HPDE6-E6E7 (cell line): ENCODE data around the gene CDC20.
"Not testable (repeated sequence)": the region's sequence is repeated elsewhere in the genome, so short reads cannot be mapped to it uniquely, and the experiment has no call there.

Experiments used
- DNase-seq: peaks from one replicate; pipeline ENCODE4 v3.0.0; 2011; ENCODE audit warnings: missing footprints; ENCODE audit errors: extremely low spot score

CDC20 gene

DNA sequence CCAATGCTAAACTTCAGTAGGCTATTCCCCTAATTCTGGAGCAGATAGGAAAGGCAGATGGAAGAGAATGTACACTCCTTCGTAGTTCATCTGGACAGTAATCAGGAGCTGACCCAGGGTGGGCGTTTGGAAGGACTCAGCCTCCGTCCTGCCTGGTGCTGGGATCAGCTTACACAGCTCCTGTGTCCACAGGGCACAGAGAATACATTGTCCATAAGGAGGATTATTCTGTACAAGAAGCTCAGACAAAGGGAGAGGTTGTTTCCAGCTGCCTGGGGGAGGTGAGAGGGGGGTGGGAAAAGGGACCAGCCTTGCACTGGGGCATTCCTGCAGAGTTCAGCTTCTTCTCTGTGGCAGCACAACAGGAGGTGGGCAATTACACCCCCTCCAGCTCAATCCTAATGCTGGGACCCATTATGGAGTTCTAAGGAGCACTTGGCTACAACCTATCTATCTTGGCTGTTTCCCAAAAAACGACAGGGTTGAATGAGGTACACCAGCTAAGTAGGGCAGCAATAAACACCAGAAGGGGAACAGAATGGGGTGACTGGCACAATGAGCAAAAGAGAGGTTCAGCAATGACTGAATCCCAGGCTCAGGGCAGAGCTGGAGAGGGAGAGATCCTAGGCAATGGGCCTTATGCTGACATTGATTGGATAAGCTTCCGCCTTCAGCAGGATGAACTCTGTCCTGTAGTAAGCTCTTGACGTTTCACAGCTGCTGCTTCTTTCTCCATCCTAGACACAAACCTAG, 23.4 kb downstream of the CDC20 start:
- no peak for DNase-seq

DNA sequence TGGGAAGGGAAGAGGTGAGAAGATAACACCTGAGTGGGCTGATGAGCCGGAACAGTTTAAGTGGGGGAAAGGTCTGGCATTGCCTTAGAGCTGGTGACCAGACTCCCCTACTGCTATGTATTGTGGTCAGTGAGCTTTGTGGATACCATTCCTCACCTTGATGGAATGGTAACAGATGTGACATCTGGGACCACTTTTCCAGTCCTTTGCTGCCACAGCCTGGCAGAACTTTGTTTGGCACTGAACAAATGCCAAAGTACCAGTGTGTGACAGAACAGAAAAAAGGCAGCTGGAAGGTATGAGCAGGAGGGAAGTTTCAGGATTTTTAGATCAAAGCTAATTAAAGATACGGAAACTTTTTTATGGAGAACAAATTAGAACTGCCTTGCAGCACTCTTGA, 24.7 kb downstream of the CDC20 start:
- DNase-seq = no peak

DNA sequence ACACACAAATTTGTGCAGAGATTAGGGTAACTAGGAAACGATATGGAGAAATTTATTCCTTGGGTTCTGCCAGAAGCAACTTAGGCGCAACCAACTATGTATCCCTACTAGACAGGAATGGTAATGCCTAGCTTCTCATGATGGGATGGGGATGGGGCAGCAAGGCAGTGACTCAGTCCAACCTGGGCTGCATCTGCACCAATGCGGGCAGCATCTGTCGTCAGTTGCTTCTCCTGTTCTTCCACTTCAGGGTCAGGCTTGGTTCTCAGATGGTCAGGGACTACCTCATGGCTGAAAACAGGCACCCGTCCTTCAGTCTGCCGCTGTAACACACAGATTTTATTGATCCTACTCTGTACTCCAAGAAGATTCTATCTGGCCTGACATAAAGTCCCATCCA, 27.9 kb downstream of the CDC20 start:
- no peak for DNase-seq

DNA sequence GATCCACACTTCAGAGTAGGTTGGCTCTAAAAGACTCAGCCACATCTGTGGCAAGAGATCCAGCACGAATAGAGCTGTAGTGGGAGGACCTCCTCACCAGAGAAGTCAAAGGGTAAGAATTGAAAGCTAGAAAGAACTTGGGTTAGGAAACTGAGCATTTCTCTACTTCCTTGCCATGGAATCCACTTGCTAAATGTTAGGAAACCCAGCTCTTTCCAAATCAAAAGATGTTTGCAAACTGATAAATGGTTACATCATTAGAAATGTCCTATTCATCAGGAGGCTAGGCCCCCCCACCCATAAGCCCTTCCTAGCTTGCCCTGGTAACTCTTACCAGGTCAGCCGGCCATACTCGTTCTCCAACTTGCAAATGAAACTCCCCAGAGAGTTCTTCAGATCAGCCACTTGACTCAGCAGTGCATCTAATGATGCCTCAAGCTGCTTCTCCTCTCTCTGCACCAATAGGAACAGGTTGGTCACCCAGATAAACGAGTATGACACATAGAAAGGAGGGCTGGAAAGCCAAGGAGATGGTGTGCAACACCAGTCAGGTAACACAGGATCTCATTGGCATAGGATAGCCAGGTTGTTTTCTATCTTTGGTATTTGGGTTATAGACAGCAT, 29.3 kb downstream of the CDC20 start:
- no peak for DNase-seq

DNA sequence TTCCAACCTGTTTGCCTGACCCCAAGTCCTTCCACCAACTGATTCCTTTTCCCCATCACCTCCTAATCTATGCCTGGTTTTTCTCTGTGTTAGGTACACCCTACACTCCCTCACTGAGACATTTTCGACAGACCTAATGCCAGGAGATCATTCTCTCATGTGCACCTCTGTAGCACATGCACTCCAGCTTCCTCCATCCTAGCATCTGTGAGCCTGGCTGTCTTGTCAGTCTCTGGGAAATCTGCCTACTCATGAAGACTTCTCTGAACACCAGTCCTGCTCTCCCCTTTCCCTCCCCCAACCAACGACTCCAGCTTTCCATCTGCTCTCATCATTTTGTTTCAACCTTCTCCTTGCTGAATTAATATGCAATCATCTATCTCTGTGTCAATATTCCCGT, 29.8 kb downstream of the CDC20 start:
- DNase-seq = no peak

DNA sequence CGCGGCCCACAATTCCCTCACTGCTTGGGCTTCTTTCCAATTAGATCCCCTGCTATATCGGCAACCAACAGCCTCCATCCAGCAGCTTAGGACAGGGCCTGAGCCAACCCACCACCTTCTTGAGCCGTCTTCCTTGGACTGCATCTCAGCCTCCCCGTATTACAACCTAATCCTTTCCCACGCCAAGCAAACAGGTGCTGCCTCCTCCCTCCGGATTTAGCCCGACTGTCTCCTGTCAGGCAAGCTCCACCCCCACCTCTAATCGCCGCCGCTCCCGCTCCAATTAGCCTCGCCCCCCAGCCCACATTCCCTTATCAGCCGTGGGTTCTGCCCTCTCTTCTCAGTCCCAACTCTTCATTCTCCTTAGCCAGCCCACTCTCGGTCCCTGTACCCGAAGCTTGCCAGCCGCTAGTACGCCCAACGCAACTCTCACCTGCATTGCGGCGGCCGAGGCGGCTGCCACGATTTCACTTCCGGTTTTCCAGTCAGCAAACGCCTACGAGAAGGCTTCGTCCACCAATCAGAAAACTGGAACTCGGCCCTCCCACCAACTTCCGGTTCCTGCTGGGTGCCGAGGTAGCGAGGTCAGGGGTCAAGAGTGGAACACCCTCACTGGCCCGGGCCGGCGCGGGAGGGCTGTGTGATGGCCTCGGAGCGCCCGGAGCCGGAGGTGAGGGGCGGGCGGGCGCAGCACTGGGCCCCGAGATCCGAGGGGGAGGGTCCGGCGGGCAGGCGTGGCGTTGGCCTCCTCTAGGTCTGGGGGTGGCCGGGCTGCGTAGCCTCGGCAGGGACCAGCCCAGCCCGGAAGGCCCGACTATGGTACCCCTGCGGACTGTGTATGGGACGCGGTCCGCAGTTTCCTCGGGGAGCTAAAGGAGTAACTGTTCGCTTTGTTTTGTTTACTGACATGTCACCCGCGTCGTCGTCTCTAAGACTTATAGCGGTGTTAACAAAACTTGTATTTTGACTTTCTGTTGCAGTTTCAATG, 30.8 kb downstream of the CDC20 start, which contains the start of the genes MED8 and SZT2:
Gene MED8, minus strand, starts transcription at position 475 of the 988 bp plus-strand sequence. Its CDS starts 36 bp downstream, at position 439.
Gene SZT2, plus strand, starts transcription at position 574 of the 988 bp plus-strand sequence. Its CDS starts 70 bp downstream, at position 644.
- DNase-seq = peak; percentile 92

DNA sequence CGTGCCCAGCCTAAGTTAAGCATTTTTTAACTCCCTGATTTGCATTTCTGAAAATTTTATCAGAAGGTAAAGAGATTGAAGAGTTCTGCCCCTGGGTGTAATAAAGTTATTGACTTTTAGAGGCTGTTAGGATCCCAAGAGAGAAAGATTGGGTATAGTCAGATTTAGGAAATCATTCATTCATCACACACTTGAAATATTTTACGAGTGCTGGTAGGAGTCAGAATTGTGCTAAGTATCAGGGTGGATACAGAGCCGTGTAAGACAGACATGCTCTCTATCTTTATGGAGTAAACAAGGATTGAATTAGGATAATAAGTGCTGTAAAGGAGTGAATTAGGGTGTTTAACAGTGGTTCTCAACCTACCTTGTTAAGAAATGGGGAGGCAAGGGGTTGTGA, 33.9 kb downstream of the CDC20 start:
- DNase-seq = no peak

DNA sequence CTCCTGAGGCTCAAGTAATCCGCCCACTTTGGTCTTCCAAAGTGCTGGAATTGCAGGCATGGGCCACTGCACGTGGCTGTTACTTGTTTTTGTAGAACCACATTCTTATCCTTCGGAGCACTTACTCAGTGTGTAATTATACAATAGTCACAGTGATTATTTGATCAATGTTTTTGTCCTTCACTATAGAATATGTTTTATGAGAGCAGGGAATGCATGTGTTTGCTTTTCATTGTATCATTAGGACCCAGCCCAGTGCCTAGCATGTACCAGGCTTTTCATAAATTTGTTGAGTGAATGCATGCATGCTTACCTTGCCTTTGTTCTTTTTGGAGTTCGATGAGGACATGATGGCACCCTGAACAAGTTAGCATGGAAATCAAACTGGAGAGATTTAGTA, 36.7 kb downstream of the CDC20 start:
- no peak for DNase-seq

DNA sequence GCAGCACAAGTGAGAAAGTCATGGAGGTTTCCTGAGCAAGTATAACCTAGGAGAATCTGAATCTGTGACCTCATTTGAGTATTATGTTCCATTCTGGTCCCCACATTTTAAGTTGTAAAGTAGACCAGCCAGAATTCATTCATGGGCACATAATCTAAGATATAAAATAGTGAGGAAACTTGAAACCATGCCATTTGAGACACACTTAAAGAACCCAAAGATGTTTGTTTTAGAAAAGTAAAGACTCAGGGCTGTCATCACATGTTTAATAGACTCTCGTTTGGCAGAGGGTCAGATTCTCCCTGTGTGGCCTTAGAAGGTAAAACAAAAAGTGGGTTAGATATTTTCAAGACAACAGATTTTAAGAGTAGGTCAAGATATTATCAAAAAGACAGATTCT, 37.3 kb downstream of the CDC20 start:
- DNase-seq = no peak

DNA sequence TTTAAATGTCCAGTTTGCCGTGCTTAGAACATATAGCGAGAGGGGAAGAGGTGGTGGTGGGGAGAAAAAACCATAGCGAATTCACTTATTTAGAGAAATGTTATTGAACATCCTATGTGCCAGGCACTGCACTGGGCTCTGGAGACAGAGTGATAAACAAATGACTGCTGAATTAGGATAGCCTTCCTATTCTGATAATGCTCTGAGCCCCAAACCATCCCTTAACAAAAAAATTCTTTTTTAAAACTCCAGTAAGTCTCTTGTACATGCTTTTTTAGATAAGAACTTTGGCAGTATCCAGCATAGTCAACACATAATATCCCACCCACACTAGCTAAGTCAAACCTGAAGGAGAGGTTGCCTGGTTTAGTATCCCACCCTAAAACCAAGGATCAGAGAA, 39.4 kb downstream of the CDC20 start:
- DNase-seq = no peak

DNA sequence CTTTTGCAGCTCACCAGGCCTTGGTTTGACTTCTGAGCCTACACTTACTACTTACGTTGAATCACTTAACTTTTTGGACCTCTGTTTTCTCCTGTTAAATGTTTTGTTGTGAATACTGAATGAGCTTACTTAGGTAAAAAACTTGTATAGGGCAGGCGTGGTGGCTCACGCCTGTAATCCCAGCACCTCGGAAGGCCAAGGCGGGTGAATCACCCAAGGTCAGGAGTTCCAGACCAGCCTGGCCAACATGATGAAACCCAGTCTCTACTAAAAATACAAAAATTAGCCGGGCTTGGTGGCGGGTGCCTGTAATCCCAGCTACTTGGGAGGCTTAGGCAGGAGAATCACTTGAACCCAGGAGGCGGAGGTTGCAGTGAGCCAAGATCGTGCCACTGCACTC, 41.7 kb downstream of the CDC20 start:
- not testable (repeated sequence) for DNase-seq

DNA sequence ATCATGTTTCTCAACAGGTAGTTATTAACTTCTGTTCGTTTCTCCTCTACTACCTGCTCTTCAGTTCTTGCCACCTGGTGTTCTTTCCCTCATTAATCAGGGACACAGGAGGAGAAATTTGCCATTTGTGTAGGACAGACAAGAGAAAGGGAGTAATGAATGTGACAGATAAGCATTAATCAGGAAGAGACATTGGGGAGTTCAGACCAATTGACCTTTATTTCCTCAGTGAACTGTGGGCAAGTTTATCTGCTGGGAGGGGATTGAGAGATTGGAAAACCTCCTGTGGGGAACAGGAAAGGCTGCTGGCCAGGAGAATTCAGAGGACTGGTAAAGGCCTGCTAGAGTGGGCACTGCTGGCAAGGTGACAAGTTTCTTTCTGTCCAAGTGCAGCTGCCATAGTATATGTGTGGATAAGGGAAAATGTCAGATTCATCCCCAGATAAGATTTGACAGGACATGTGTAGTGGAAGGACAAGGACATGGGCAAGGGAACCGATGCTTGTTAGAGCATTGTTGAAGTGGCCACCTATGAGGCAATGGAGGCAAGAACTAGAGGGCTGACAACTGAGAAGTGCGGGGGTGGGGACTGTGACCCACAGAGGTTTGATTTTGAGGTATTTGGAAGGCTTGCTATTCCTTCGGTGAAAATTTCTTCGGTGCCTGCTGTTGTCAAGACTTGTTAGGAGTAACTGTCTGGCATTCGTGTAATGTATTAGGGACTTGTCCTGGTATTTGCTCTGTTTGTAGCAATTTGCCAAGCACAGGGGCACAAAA, 43.5 kb downstream of the CDC20 start:
- no peak for DNase-seq

DNA sequence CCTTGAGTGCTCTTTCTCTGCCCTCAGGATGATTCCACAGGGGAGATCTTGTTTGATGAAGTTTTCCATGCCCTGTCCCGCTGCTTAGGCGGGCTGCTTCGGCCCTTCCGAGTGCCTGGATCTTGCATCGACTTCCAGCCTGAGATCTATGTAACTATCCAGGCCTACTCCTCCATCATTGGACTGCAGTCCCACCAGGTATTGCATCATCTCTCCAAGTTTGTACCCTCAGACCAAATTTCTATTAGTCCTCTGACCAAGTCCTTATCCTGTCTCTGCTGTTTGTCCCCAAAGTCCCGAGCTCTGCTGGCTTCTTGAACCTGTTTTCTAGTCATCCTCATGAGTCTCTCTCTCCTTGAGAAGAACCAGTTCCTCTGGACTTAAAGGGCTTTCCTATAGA, 45.6 kb downstream of the CDC20 start:
- DNase-seq = no peak

DNA sequence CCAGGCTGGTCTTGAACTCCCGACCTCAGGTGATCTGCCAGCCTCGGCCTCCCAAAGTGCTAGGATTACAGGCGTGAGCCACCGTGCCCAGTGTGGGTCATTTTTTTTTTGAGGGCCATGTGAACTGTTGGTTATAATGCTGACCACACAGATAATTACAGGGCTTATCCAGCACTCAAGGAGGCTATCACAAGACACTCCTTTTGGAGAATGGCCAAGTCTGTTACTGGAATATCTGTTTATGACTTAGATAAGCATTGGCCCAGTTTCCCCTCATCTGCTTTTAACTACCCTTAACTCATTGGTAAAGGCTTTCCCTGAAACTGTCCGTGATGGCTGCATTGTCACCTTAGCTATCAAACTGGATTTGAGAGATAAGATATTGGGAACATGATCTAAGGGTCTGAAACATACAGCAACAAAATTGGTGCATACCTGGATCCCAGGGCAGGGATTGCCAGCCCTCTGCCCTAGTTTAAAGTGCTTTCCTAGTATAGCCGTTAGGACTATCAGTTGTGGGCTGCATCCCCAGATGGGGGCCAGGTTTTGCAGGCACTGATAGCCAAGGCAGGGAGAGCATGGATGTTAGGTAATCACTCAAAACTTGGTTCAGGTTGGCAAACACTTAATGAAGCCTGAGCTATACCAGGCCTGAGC, 46.6 kb downstream of the CDC20 start:
- DNase-seq = no peak

DNA sequence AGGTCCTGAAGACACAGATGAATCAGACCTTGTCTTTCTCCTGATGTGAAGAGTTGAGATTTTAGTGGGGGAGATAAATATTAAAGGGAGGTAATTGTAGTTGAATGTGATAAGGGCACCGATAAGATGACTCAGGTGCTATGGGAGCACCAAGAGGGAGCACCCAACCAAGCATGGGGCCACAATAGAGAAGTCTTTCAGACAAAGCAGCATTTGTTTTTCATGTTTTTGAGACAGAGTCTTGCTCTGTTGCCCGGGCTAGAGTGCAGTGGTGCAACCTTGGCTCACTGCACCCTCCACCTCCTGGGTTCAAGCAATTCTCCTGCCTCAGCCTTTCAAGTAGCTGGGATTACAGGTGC, 47.1 kb downstream of the CDC20 start:
- no peak for DNase-seq

DNA sequence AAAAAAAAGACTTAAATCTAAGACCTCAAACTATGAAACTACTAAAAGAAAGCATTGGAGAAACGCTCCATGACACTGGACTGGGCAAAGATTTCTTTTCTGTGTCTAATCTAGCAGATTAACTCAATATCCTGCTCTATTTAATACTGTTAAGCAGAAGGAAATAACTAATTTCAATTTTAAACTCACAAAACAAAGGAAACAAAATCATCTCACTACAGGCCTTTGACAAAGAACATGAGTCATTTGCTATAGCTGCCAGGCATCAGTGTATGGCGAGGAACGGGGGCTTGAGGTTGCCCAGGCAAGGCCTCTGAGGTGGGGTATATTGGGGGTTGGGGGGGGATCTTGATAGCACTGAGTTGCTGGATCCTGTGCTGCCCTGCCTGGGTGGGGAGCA, 51.8 kb downstream of the CDC20 start:
- no peak for DNase-seq
